Smooth muscle cell (in vitro differentiated cells): Measurements from ENCODE around the gene LYST. TPM values are rescaled to one million over a fixed set of nuclear protein-coding genes. Genes with fewer than 3 reads are reported as not detected.

Experiments used
- DNase-seq: peaks from one replicate; lab custom pipeline; 2025; ENCODE audit not compliant: unreplicated experiment; lab: John Stamatoyannopoulos, UW
- H2AFZ ChIP-seq: fragments of 200-600 bp; sonication (generic); 2 replicates; pipeline ENCODE4 v1.6.0; 2016; ENCODE audit warnings: antibody characterized with exemption, low read depth, mild to moderate bottlenecking
- H3F3A ChIP-seq: fragments of 200-600 bp; sonication (generic); 2 replicates; pipeline ENCODE4 v1.6.0; 2017; ENCODE audit warnings: antibody characterized with exemption, low read depth
- H3K27ac ChIP-seq: fragments of 200-600 bp; sonication (generic); 2 replicates; pipeline ENCODE4 v1.5.1; 2016; ENCODE audit warnings: low read depth, mild to moderate bottlenecking
- H3K27me3 ChIP-seq: fragments of 200-600 bp; sonication (generic); 2 replicates; pipeline ENCODE4 v1.6.1; 2016; ENCODE audit warnings: low read depth, mild to moderate bottlenecking
- H3K36me3 ChIP-seq: fragments of 200-600 bp; sonication (generic); 2 replicates; pipeline ENCODE4 v1.5.1; 2016; ENCODE audit warnings: low read depth
- H3K4me1 ChIP-seq: fragments of 200-600 bp; sonication (generic); 2 replicates; pipeline ENCODE4 v1.5.1; 2016; ENCODE audit warnings: low read depth
- H3K4me2 ChIP-seq: fragments of 200-600 bp; sonication (generic); 2 replicates; pipeline ENCODE4 v1.6.0; 2016; ENCODE audit warnings: mild to moderate bottlenecking
- H3K4me3 ChIP-seq: fragments of 200-600 bp; sonication (generic); 2 replicates; pipeline ENCODE4 v1.5.1; 2016; ENCODE audit warnings: mild to moderate bottlenecking
- H3K79me2 ChIP-seq: fragments of 200-600 bp; sonication (generic); 2 replicates; pipeline ENCODE4 v1.6.0; 2016; ENCODE audit warnings: low read depth, mild to moderate bottlenecking
- H3K9ac ChIP-seq: fragments of 200-600 bp; sonication (generic); 2 replicates; pipeline ENCODE4 v1.6.0; 2016; ENCODE audit warnings: low read depth
- H3K9me3 ChIP-seq: fragments of 200-600 bp; sonication (generic); replicated peaks from 2 replicates; pipeline ENCODE4 v1.5.1; 2016; ENCODE audit warnings: low read depth
- H4K20me1 ChIP-seq: fragments of 200-600 bp; sonication (generic); 2 replicates; pipeline ENCODE4 v1.6.0; 2016; ENCODE audit warnings: low read depth
- WGBS: methylation state at CpG from one replicate; pipeline ENCODE4 v1.1.7; 2016; ENCODE audit warnings: low lambda C conversion rate; 5-methylcytosine and 5-hydroxymethylcytosine counted together
- polyA plus RNA-seq: library from polyadenylated mRNA; unstranded; fragments of >200 nt; fragmentation: Nextera tagmentation; extraction: Ambion mirVana; gene quantifications from 2 replicates; pipeline ENCODE4 v1.2.1, GENCODE V29; 2016
- total RNA-seq: library from RNA; depleted of rRNA; stranded (reverse); fragments of >200 nt; gene quantifications from 2 replicates; pipeline ENCODE4 v1.2.3, GENCODE V29; 2014
- TF ChIP-seq, protein P1 (sequence below): fragments of 200-600 bp; sonication (generic); IDR thresholded peaks from 2 replicates; pipeline ENCODE4 v1.5.1; 2017; ENCODE audit warnings: borderline replicate concordance, mild to moderate bottlenecking, antibody characterized with exemption; ENCODE audit not compliant: insufficient read depth, poor library complexity, severe bottlenecking

Gene LYST
- total and polyA plus RNA-seq, 2 experiments from 2014 or later, result 2.2 to 13.5 TPM

DNA sequence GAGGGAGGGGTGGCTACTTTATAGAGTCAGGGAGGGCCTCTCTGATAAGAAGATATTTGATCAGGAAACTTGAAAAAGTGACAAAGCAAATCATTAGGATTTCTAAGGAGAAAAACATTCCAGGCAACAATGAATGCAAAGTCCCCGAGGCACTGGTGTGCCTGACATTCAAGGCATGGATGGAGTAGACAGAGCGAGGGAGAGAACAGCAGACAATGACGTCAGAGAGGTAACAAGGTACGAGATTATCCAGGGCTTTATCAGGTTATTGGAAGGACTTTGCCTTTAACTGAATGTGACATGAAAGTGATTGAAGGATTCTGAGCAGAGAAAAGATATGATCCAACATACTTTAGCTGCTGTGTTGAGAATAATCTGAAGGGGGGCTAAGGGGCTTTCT, 144.7 kb downstream of the LYST start:
- no peaks in the 10 kb centered on the region for H3K27me3 ChIP-seq
- peaks cover 7% of the 10 kb centered on the region for H3K4me1 ChIP-seq
- no peaks in the 10 kb centered on the region for H4K20me1 ChIP-seq
- H3K4me3 ChIP-seq, result no peak overlapping the region
- no peak for DNase-seq
- no peaks in the 10 kb centered on the region for H3F3A ChIP-seq
- H3K79me2 ChIP-seq, result no peaks in the 10 kb centered on the region
- H3K9me3 ChIP-seq, result peaks cover 3% of the 10 kb centered on the region
- 78% methylated on average over 4 of the region's 4 CpGs for WGBS
- H3K36me3 ChIP-seq, result peaks cover 3% of the 10 kb centered on the region
- H3K4me2 ChIP-seq, result no peak overlapping the region
- H3K27ac ChIP-seq, result no peak overlapping the region
- no peak overlapping the region for H2AFZ ChIP-seq
- no peak overlapping the region for H3K9ac ChIP-seq
- TF ChIP-seq, protein P1, sequence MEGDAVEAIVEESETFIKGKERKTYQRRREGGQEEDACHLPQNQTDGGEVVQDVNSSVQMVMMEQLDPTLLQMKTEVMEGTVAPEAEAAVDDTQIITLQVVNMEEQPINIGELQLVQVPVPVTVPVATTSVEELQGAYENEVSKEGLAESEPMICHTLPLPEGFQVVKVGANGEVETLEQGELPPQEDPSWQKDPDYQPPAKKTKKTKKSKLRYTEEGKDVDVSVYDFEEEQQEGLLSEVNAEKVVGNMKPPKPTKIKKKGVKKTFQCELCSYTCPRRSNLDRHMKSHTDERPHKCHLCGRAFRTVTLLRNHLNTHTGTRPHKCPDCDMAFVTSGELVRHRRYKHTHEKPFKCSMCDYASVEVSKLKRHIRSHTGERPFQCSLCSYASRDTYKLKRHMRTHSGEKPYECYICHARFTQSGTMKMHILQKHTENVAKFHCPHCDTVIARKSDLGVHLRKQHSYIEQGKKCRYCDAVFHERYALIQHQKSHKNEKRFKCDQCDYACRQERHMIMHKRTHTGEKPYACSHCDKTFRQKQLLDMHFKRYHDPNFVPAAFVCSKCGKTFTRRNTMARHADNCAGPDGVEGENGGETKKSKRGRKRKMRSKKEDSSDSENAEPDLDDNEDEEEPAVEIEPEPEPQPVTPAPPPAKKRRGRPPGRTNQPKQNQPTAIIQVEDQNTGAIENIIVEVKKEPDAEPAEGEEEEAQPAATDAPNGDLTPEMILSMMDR, result no peak

DNA sequence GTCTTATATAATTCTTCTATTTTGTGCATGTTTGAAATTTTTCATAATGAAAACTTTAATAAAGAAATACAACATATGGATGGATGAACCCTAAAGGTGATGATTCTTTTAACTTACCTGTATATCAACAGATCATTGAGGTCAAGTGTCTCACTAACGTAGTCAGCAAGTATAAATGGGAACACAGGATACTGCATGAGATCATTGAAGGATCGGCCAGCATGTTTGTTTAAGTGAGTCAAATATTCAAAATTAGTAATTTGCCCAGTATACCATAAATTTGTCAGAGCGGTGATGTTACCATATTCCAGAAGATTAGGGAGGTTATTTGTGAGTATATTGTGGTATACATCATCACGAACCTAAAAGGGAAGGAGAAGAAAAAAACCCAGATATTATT, 146.2 kb downstream of the LYST start:
- 91% methylated on average over 4 of the region's 4 CpGs for WGBS
- Histone ChIP-seq H3K27ac (no peak overlapping the region), H3K36me3 (peaks cover 3% of the 10 kb centered on the region), H3K4me3 (no peak overlapping the region), H2AFZ (no peak overlapping the region), H3F3A (no peaks in the 10 kb centered on the region), H4K20me1 (no peaks in the 10 kb centered on the region), H3K27me3 (no peaks in the 10 kb centered on the region), H3K4me2 (no peak overlapping the region), H3K9me3 (peaks cover 3% of the 10 kb centered on the region), H3K79me2 (no peaks in the 10 kb centered on the region), H3K4me1 (peaks cover 3% of the 10 kb centered on the region), H3K9ac (no peak overlapping the region)
- no peak for DNase-seq
- TF ChIP-seq, protein P1, result no peak

DNA sequence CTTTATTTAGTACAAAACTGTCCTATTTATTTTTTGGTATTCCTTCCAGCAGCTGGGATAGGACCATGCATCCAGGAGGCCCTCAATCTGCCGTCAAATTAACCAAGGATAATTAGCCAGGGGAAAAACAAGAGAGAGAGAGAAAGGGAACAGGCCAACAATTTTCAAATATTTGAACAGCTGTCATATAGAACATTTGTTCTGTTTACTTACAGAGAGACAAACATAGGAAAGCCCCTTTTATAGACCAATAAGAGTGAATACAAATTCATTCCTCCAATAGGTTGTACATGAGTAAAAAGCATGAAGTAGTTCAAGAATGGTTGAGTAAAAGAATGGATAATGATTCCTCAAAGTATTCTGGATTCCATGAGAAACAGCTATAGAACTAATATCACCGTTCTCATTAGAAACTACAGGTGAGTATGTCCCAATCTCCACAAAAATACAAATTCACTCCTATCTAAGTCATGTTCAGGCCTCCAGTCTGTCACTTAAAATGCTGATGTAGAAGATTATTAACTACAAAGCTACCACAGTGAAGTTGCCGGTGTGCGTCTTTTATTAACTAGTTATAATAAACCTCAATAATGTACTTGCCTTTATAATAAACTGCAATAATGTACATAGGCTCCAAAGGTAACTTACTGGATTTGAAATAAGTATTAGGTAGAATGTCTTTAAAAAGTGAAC, 152.4 kb downstream of the LYST start:
- H3K27ac ChIP-seq, result no peak overlapping the region

More for the DNA sequence above, 152.4 kb downstream of the LYST start:
- Histone ChIP-seq H2AFZ (no peak overlapping the region), H3K9ac (no peak overlapping the region), H3K79me2 (no peaks in the 10 kb centered on the region), H3K36me3 (no peaks in the 10 kb centered on the region), H3K4me2 (no peak overlapping the region), H4K20me1 (no peaks in the 10 kb centered on the region), H3K27me3 (no peaks in the 10 kb centered on the region), H3K9me3 (no peaks in the 10 kb centered on the region), H3F3A (no peaks in the 10 kb centered on the region), H3K4me3 (no peak overlapping the region), H3K4me1 (no peaks in the 10 kb centered on the region)
- DNase-seq, result no peak
- 94% methylated on average over 4 of the region's 4 CpGs for WGBS
- TF ChIP-seq, protein P1, result no peak
